Upper lobe of left lung (tissue), 6 donors: ENCODE measurements around the gene OBSCN. TPM values are rescaled to one million over a fixed set of nuclear protein-coding genes. Genes with fewer than 3 reads are reported as not detected.
A peak's percentile ranks its signal among the peaks of the same experiment; 100 is the strongest.

ENCODE experiments used
- ATAC-seq, 2 donors: fragments of 200-7000 bp; cut with Tn5 transposase; one replicate each; pipeline ENCODE4 v1.9.1; 2022; ENCODE audit warnings: mild to moderate bottlenecking in 2 of 2, moderate library complexity in 2 of 2; ENCODE audit not compliant: low FRiP score in 2 of 2
- DNase-seq, 2 donors: peaks; one replicate each; pipeline ENCODE4 v3.0.0-alpha.2; 2019 to 2020
- H3K27ac ChIP-seq, 4 donors: fragments of 200-600 bp; sonication (generic); one replicate each; pipeline ENCODE4 v1.5.1; 2016 to 2019
- H3K27me3 ChIP-seq, 4 donors: fragments of 200-600 bp; sonication (generic); one replicate each; pipeline ENCODE4 v1.5.1; 2017 to 2019
- H3K36me3 ChIP-seq, 4 donors: fragments of 200-600 bp; sonication (generic); one replicate each; pipeline ENCODE4 v1.5.1; 2016 to 2019
- H3K4me1 ChIP-seq, 4 donors: fragments of 200-600 bp; sonication (generic); one replicate each; pipeline ENCODE4 v1.5.1; 2018 to 2019
- H3K4me3 ChIP-seq, 4 donors: fragments of 200-600 bp; sonication (generic); one replicate each; pipeline ENCODE4 v1.5.1; 2017 to 2019; ENCODE audit warnings: mild to moderate bottlenecking in 2 of 4, moderate library complexity in 1 of 4
- H3K9me3 ChIP-seq, 4 donors: fragments of 200-600 bp; sonication (generic); one replicate each; pipeline ENCODE4 v1.5.1; 2018 to 2019
- EP300 ChIP-seq, 4 donors: sonication (generic); formaldehyde crosslinking; IDR thresholded peaks; one replicate each; pipeline ENCODE4 v1.5.1; 2017; ENCODE audit warnings: antibody characterized with exemption in 4 of 4, control low read depth in 2 of 4
- POLR2A ChIP-seq, 4 donors: fragments of 450-650 bp; IDR thresholded peaks; one replicate each; pipeline ENCODE4 v1.5.1; 2016 to 2017; ENCODE audit warnings: antibody characterized with exemption in 4 of 4, mild to moderate bottlenecking in 2 of 4
- POLR2AphosphoS5 ChIP-seq, 2 donors: sonication (generic); formaldehyde crosslinking; IDR thresholded peaks; one replicate each; pipeline ENCODE4 v1.5.1; 2017; ENCODE audit warnings: antibody characterized with exemption in 2 of 2
- WGBS, 2 donors: methylation state at CpG; one replicate each; pipeline ENCODE4 v1.1.5; 2017 to 2018; 5-methylcytosine and 5-hydroxymethylcytosine counted together
- total RNA-seq, 6 donors: library from RNA; depleted of rRNA in 4 of 6; stranded (reverse); fragments of >200 nt in 4 of 6; gene quantifications; one replicate each; pipeline versions ENCODE4 v1.1.0 to v1.2.1, GENCODE V29; 2016 to 2021
- TF ChIP-seq, protein P1 (sequence below), 6 experiments: fragments of 450-650 bp in 4 of 6; fragments of 200-600 bp in 2 of 6; sonication (generic) in 2 of 6; IDR thresholded peaks; one replicate each; pipeline ENCODE4 v1.5.1; 2016 to 2019; ENCODE audit warnings: antibody characterized with exemption in 6 of 6
- donor health status: DM: no; HTN: no; CAD: no; lungs with moderate emphysema.
- donor health status: DM: no; HTN: yes; CAD: no; lungs with severe emphysema.

OBSCN gene
- total RNA-seq, 6 donors from 2014 or later = 15.7 to 160 (median 47.0) TPM

DNA sequence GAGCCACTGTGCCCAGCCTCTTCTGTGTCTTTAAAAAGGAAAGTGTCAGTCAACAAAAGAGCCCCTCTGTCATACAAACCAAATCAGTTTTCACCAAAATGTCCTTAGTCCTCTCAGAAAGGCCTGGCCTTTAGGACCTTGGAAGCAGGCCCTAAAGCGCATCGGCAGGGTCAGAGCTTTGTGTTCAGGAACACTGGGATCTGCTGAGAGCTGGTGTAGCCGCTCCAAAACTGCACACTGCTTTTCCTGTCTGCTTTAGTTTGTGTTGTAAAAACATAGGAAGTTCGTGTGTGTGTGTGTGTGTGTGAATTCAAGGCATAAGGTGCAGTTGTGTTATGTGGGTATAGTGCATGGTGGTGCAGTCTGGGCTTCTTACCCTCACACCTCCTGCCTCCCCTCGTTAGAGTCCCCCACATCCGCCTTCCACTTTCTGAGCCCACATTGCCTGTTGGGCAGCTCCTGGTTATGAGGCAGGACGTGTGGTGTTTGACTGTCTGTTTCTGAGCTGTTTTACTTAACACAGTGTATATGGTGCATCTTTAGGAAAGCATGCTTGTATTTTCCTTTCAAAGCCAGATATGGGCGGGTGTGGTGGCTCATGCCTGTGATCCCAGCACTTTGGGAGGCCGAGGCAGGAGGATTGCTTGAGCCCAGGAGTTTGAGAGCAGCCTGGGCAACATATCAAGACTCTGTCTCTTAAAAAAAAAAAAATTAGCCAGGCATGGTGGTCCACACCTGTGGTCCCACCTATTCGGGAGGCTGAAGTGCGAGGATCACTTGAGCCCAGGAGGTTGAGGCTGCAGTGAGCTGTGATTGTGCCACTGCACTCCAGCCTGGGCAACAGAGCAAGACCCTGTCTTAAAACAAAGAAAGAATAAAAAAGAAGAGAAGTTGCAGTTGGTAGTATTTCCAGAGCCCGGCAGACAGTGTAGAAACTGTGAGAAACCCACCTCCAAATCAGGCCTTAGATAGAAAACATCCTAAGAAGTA is 29.8 kb upstream of the OBSCN start:
- H3K36me3 ChIP-seq = peaks cover 0 to 12% (median 7%) of the 10 kb centered on the region in 4 donors
- TF ChIP-seq POLR2AphosphoS5 (IDR thresholded peaks at IDR 0.05) (no peak), POLR2A (IDR thresholded peaks at IDR 0.05) (no peak), EP300 (IDR thresholded peaks at IDR 0.05) (no peak)
- TF ChIP-seq, protein P1, sequence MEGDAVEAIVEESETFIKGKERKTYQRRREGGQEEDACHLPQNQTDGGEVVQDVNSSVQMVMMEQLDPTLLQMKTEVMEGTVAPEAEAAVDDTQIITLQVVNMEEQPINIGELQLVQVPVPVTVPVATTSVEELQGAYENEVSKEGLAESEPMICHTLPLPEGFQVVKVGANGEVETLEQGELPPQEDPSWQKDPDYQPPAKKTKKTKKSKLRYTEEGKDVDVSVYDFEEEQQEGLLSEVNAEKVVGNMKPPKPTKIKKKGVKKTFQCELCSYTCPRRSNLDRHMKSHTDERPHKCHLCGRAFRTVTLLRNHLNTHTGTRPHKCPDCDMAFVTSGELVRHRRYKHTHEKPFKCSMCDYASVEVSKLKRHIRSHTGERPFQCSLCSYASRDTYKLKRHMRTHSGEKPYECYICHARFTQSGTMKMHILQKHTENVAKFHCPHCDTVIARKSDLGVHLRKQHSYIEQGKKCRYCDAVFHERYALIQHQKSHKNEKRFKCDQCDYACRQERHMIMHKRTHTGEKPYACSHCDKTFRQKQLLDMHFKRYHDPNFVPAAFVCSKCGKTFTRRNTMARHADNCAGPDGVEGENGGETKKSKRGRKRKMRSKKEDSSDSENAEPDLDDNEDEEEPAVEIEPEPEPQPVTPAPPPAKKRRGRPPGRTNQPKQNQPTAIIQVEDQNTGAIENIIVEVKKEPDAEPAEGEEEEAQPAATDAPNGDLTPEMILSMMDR (IDR thresholded peaks at IDR 0.05) = no peak
- WGBS, 2 donors = 65 to 68% methylated on average over 12 of the region's 12 CpGs
- no peaks in the 10 kb centered on the region for H3K27me3 ChIP-seq
- ATAC-seq (no peak), DNase-seq (no peak)
- peak overlapping the region; percentile 58 to 86 (median 75) for H3K27ac ChIP-seq
- H3K9me3 ChIP-seq = no peaks in the 10 kb centered on the region
- peaks cover 31 to 61% (median 43%) of the 10 kb centered on the region in 4 donors for H3K4me1 ChIP-seq
- H3K4me3 ChIP-seq = peak overlapping the region in 2 of 4 donors; percentile 7 to 28

DNA sequence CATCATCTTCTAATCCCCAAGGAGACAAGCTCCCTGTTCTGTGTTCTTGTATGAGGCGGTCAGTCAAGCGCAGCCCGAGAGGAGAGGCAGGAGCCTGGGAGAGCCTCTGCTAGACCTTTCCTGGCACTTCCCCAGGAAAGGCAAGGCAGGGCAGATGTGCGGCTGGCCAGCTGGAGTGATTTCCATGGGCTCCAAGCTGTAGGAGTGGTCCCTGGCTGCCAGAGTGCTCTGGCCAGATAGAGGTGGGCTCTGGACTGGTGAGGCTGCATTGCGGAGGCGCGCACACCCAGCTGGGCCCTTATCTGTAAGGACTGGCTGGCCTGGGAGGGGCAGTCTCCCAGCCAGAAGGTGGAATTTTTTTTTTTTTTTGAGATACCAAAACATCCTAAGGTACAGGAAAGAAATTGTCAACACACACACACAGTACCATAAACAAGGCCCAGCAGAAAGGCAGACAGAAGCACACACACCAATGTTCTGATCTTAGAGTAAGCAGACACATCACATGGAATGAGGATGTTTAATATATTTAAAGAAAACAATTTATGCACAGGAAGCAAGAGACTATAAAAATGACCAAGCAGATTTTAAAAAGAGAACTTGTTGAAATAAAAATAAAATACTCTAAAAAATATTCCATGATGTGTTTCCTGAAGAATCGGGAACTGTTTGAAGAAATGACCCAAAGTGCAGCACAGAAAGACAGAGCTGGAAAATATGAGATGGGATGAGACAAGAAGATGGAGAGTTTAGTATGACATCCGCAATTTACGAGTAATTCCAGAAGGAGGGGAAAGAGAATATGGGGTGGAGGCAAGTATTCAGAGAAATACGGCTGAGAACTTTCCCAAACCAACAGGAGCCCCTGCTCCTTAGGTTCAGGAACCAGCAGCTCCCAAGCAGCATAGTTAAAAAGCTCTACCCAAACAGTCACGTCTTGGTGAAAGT is 28.8 kb upstream of the OBSCN start:
- peak in 1 of 2 donors; percentile 58 for ATAC-seq
- 50 to 60% methylated on average over 11 to 12 of the region's 12 CpGs for WGBS, 2 donors
- DNase-seq = peak in 1 of 2 donors; percentile 56

DNA sequence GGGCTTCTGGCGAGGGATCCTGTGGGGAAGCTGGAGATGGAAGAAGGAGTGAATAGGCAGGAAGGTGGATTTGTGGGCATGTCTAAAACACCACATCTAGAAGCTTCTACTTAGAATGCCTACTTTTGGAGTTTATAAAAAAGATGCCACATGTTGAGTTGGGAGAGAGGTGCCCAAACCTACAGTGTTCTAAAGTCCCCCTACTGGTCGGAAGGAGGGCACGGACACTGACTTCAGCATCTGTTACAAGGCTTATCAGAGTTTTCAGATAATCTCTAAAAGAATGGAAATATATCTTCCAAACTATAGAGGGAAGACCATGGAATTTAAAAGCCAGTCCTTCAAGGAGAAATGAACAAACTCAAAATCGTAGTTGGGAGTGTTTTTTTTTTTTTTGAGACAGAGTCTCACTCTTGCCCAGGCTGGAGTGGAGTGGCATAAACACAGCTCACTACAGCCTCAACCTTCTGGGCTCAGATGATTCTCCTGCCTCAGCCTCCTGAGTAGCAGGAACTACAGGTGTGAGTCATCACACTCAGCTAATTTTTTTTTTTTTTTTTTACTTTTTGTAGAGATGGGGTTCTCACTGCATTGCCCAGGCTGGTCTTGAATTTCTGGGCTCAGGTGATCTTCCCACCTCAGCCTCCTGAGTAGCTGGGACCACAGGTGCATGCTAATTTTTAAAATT is 27.4 kb upstream of the OBSCN start:
- ATAC-seq (no peak), DNase-seq (no peak)
- Histone ChIP-seq H3K36me3 (peaks cover 0 to 5% (median under 1%) of the 10 kb centered on the region in 4 donors), H3K27me3 (no peaks in the 10 kb centered on the region), H3K9me3 (no peaks in the 10 kb centered on the region), H3K27ac (peak overlapping the region; percentile 44 to 86 (median 62)), H3K4me1 (peaks cover 22 to 44% (median 35%) of the 10 kb centered on the region in 4 donors), H3K4me3 (no peak overlapping the region)
- 56 to 66% methylated on average over 4 of the region's 4 CpGs for WGBS, 2 donors
- no peak for TF ChIP-seq POLR2A (IDR thresholded peaks at IDR 0.05)
- TF ChIP-seq, protein P1 (IDR thresholded peaks at IDR 0.05) = peak in 3 of 6 experiments; percentile 8 to 18 (median 12)

More for the DNA sequence above, 28.8 kb upstream of the OBSCN start:
- peak overlapping the region; percentile 61 to 86 (median 75) for H3K27ac ChIP-seq
- TF ChIP-seq POLR2A (IDR thresholded peaks at IDR 0.05) (no peak), EP300 (IDR thresholded peaks at IDR 0.05) (peak in 2 of 4 donors; percentile 37 to 61), POLR2AphosphoS5 (IDR thresholded peaks at IDR 0.05) (peak in 1 of 2 donors; percentile 59)
- TF ChIP-seq, protein P1 (IDR thresholded peaks at IDR 0.05) = no peak
- no peaks in the 10 kb centered on the region for H3K27me3 ChIP-seq
- peak overlapping the region in 2 of 4 donors; percentile 7 to 28 for H3K4me3 ChIP-seq
- peaks cover 31 to 55% (median 43%) of the 10 kb centered on the region in 4 donors for H3K4me1 ChIP-seq
- H3K9me3 ChIP-seq = no peaks in the 10 kb centered on the region
- peaks cover 0 to 12% (median 7%) of the 10 kb centered on the region in 4 donors for H3K36me3 ChIP-seq

DNA sequence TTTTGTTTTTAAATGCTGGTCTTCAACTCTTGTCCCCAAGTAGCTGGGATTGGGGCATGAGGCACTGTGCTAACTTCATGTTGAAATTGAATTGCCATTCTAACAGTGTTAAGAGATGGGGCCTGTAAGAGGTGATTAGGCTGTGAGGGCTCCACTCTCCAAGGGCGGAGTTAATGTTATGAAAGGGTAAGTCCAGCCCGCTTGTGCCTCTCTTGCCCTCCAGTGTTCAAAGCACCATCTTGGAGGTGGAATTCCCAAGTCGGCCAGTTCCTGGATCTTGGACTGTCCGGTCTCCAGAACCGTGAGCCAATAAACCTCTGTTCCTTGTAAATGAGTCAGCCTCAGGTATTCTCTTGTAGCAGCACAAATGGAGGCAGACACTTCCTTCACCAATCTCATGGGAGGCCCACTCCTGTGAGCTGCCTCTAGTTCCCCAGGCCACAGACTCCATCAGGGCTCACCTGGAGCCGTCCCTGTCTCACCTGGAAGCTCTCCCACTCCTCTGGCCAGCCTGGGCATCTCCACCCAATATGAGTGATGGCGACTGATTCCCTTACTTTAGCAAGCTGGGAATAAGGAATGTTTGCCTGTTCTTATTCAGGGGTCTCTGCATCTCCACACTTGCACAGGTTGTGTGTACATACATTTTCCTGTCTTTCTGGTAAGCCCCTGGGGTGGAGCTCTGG is 26.7 kb upstream of the OBSCN start:
- no peaks in the 10 kb centered on the region for H3K27me3 ChIP-seq
- WGBS, 2 donors = 91 to 98% methylated on average over 5 to 7 of the region's 7 CpGs
- peaks cover 0 to 2% (median 0%) of the 10 kb centered on the region in 4 donors for H3K36me3 ChIP-seq
- H3K4me1 ChIP-seq = peaks cover 22 to 38% (median 30%) of the 10 kb centered on the region in 4 donors
- H3K4me3 ChIP-seq = no peak overlapping the region
- DNase-seq = no peak
- peak overlapping the region; percentile 43 to 86 (median 54) for H3K27ac ChIP-seq
- no peaks in the 10 kb centered on the region for H3K9me3 ChIP-seq
- TF ChIP-seq EP300 (IDR thresholded peaks at IDR 0.05) = no peak
- no peak for ATAC-seq
